GM18909 (cell line): Measurements from ENCODE around the gene NTRK2.

Experiments used
- ATAC-seq: cut with Tn5 transposase; IDR thresholded peaks from one replicate; pipeline ENCODE4 v1.9.1; 2021; ENCODE audit warnings: mild to moderate bottlenecking; ENCODE audit not compliant: unreplicated experiment, poor library complexity

The NTRK2 gene

DNA sequence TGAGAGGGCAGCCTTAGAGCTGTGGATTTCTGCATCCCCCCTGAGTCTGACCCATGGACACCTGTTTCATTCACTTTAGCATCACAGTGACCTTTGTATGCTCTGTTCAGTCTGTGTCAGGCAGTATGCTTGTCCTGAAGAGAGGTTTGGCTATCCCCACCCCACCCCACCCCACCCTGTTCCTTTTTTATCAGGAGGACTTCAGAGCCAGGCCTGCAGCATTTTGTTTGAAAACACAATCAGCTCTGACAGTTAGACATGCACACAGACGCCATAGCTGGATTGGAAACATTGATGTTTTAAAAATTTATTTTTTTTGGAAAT, 142.2 kb downstream of the NTRK2 start:
- ATAC-seq = no peak

DNA sequence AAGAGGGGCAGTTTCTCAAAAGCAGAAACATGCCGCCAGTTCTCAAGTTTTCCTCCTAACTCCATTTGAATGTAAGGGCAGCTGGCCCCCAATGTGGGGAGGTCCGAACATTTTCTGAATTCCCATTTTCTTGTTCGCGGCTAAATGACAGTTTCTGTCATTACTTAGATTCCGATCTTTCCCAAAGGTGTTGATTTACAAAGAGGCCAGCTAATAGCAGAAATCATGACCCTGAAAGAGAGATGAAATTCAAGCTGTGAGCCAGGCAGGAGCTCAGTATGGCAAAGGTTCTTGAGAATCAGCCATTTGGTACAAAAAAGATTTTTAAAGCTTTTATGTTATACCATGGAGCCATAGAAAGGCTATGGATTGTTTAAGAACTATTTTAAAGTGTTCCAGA, 142.8 kb downstream of the NTRK2 start:
- no peak for ATAC-seq

DNA sequence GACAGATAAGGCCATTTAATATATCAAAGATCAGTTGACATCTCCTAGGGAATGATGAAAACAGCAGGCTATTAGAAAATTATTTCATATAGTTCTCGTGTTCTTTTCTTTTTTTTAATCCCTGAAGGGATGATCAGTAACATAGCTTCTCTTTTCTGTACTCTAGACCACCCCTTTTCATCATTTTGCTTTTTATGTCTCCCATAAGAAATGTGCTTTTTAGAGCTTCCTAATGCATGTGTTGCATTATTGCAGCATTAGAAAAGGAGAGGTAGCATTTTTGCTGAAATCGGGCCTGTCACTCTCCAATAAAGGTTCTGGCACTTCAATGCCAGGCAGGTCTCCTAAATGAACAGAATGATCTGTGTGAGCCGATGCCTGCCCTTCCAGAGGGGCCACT, 143.3 kb downstream of the NTRK2 start:
- no peak for ATAC-seq

DNA sequence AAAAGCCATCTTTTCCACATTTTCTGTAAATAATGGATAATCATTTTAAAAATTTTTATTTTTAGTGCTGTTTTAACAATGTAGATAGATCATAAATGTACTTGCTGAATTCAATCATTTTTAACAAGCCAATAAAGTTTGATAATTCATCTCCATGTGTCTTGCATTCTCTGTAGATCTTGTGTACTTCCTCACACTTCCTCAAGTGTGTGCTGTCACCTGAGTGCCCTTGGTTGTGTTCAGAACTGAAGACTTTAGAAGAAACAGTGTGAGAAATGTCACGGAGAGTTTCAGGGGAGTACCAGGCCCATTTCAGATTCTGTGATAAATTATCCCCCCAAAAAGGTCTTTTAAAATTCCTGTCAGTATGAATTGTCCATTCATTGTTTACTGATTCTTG, 146.0 kb downstream of the NTRK2 start:
- ATAC-seq = no peak

DNA sequence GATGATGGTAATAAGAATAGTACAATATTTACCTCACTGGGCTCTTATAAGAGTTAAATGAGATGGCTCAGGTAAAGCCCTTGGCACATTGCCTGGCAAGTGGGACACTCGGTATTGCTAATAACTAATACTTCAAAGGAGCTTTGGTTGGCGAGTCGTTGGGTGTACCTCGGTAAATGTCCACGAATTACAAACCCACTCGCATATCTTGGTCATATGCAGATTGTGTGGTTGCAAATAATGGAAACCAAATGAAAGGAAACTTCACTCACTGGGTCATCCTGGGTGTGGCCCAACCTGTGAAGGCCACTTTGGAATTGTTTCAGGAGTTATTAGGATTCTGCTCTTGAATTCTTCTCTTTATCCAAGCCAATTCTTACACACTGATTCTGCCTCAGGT, 147.5 kb downstream of the NTRK2 start:
- no peak for ATAC-seq

DNA sequence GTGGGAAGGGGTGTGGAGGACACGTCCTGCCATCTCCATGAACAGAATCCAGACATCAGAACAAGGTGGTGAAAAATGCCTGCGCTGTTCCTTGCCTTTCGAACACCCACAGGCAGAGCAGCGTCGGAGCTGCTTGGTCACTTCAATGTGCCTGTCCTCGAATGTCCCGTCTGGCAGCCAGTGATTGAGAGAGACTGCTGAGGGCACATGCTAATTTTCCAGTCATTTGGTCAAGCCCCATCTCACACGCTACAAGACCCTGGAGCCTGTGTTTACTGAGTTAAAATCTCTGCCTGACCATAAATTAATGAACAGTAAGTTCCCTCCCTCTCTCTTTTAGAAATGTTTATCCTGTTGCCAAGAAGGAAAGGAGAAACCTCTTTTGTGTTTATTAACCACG, 149.3 kb downstream of the NTRK2 start:
- no peak for ATAC-seq

DNA sequence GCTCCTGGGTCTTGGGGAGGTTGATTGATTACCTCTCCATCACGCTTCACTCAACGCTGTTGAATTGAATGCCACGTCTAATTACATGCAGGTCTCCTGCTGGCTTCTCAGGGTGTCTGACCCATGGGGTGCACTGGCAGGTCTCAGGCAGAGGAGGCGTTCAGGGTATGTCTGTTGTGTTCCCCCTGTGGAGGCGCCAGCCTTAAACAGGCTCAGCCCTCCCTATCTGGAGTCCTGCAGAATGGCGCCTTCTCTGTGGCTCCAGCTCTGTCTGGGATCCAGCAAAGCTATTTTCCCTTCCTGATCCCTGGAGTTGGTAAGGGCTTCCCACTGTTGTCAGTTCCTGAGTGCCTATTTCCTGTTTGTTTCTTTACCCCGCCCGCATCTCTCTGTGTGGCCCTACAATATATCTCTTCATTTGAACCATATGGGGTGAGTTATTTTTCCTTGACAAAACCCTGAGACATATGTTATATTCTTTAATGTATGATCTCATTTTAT, 150.0 kb downstream of the NTRK2 start:
- no peak for ATAC-seq

DNA sequence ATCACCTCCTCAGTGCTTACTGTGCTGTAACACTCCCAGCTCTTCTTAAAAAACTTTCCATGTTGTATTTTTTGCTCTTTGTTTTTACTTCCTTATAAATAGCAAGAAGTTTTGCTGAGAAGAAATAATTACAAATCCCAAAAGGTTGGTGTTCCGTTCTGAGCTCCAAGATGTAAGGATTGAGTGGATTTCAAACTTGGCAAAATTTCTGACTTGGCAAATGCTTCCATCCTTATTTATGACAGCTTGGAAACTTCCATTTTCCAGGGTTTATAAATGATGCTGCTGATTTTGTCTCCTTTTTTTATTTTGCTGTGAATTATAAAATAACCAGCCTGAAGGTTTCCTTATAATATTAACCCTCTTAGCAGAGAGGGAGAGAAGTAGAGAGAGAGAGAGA, 151.9 kb downstream of the NTRK2 start:
- no peak for ATAC-seq

DNA sequence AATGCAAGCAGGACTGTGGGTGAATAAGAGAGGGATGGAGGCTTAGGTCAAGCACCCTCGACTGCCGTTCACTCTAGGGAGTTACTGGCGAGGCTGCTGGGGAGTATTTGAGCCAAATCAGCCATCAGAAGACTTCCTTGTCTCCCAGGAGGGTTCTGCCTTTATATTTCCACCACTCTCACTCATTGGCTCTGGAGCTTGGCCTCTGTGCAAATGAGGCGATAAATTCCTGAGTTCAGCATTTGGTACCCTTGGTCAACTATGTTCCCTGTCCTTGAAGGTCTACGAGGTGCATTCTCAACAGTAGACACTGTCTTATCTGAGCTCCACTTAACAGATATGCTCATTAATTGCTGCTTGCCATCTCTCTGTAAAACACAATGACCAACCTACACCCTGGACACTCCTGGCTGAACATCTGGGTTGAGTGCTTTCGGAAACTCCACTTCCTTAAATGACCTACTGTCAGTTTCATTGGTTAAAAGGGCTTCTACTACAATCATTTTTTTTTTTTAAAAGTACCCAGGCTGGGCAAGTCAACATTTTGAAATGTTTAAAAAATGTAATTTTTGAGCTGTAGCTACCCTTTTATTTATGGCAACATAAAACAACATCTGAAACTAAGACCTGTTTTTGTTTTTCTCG, 153.2 kb downstream of the NTRK2 start:
- ATAC-seq = peak; percentile 51

DNA sequence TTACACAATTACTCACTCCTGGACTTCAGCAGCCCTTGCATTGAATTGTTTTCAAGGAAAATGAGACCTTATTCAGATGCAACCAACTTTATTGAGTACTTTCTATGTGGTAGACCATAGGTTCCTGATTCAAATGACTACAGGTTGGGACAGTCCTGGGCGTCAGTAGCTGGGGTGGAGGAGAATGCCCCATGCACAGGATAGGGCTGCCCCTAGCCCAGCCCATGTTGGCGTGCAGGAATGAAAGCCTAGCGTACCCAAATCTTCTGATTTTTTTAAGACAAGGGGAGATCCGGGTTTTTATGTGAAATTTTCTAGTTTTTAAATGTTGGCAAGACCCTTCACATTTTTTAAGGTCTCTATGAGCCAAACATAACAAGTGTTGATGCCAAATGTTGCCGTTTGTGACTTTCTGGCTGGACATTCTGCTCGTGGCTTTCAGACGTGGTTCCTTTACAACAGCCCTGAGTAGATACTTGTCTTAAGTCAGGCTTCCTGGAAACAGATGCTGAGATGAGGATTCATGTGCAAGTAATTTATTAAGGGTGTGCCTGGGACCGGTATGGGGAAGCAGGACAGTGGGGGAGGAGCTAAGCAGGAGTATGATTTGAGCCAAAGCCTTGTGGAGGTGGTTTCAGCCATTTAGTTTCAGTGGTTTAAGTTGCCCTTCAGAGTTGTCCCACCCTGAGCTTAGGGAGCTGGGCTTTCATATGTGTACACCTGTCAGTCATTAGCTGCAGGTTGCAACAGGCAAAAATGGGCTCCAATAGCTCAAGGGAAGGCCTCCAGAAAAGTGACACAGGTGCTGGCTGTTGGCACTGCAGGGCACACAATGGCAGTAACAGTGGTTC, 154.1 kb downstream of the NTRK2 start:
- peak; percentile 85 for ATAC-seq

DNA sequence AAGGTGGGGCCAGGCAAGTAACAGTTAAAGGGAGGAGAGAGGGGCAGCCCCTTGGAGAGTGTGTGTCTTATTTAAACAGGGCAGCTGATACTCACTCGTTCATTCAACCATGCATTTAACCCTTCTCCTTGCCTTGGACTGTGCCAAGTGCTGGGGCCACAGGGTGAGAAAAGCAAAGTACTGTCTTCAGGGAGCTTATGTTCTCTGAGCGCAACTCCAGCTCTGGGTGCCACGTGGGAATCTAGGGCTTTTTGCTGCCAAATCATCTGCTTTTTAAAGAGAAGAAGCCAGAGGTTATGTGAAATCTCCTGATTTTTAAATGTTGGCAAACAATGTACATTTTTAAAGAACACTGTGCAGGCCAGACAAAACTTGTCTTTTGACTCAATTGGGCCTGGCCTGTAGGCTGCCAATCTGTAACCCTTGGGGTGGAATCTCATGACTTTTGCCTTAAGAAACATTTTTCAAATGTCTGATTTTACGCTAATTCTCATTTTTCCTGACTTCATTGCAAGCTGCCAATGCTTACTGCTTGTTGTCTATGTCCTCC, 157.8 kb downstream of the NTRK2 start:
- no peak for ATAC-seq

DNA sequence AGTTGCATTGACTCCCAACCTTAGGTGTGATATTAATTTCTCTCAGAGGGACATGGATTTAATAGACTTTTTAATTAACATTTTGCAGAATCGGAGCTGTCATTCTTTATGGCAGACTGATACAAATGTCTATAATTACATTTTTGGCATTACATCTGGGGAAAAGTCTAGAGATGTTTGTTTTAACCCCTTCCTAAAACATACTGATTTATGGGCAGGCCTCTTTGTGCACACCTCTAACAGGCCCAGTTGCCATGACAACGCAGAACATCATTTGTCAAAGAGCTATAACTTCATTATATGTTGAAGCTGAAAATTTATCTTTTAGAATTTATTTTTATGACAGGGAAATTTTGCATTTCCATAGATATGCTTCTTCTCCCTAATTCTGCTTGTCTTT, 158.5 kb downstream of the NTRK2 start:
- ATAC-seq = no peak

DNA sequence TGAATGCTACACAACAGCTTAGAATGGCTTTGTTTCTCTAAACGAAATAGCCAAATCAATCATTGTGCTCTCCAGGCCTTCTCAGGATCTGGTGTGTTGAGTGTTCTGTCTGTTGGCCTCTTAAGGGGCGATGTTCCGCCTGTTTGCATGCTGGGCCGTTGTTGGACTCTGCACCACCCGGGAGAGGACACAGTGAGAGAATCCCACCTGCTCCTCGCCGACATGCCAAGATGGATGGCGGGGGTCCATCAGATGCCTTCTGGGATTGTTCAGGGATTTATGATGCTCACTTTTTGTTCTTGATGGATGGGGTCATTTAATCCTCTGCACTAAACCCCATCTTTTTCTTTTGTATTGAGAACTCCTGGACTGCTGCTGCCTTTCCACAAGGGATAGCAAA, 159.9 kb downstream of the NTRK2 start:
- ATAC-seq = no peak

DNA sequence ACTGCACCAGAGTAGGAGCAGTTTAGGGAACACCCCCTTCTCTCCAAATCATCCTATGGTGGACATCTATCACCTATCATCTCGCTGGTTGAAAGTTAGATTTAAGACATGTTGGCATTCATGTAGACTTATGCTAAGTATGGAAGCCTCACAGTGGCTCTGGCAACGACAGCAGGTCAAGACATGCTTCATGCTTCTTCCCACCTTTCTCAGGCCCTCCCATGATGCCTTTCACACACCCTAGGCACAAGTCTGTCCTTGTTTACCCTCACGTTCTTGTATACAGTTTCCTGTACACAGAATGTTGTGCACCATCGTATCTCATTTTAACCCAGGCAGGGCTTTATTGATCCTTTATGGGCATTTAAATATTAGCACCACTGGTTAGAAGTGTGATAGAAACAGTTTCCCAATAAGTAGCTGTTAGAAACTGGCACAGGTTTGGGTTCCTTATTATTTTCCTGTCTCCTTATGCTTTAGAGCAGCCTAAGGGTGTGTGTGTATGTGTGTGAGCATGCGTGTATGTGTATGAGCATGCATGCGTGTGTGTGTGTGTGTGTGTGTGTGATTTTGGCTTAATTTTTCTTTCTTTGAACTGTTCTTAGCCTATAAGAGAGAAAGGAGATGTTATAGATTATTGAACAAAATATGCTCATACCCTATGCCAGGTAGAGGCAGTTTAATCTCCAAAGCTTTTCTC, 160.6 kb downstream of the NTRK2 start:
- ATAC-seq = no peak

DNA sequence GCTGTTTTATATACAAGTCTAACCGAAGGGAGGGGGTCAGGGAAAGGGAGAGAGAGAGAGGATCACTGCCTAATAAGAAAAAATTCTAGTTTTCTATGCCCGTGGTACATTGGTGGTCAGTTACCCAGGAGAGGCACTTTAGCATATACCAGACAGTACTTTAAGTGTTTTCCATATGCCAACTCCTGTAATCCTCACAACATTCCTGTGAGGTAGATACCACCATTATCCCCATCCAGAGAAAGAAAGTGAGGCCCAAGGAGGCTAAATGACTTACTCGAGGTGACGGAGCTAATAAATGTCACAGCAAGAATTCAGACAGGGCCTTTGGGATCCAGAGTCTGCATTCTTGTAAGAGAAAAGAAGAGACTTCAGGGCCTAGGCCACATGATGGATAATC, 161.8 kb downstream of the NTRK2 start:
- no peak for ATAC-seq

DNA sequence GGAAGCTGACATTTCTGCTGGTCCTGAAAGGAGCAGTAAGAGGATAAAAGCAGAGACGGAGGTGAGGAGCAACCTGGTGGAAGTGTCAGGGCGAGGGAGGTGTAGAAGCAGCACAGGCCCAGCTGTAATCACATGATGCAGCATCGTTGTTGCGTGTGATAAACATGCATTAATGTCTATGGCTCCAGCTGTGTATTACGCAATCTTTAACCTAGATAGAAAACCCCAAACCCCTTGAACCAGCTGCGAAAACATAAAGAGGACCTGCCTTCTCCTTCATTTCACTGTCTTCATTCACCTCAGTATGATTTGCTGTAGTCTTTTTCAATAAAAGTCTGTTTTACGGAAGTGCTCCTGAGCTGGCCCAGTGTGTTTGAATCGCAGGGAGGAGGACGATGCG, 162.9 kb downstream of the NTRK2 start:
- no peak for ATAC-seq

DNA sequence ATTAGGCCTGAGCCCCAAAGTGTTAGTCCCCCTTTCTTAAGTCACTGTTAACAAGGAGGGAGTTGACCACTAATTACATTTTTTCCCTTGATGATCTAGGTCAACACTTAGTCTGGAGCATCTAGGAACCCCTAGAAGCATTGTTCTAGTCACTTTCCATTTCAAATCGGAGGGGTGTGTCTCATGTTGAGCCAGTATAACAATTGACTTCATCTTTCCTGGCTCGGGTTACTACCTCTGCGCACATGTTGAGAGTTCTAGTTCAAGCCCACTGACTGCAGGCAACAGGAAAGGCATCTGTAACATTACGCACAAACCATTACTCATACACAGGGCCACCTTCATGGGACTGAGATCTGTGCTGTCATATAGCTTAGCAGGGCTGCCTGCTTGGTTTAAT, 164.9 kb downstream of the NTRK2 start:
- no peak for ATAC-seq

DNA sequence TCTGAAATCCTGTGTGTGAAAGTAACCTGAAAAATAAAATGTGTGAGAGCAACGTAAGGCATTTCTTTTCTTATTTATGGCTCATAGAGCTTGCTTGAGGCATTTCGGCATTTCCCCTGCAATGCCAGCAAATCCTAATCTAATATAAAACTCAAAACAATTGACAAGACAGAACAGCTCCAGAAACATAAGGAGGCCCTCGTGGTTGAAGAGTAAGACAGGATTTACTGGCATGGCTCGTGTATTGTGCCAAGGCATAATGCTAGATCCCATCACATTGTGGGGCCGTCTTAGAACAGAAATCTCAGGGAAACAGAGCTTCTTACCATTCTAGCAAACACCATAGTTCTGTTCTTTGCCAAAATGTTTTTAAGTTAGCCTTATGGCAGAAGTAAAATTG, 166.2 kb downstream of the NTRK2 start:
- ATAC-seq = no peak

DNA sequence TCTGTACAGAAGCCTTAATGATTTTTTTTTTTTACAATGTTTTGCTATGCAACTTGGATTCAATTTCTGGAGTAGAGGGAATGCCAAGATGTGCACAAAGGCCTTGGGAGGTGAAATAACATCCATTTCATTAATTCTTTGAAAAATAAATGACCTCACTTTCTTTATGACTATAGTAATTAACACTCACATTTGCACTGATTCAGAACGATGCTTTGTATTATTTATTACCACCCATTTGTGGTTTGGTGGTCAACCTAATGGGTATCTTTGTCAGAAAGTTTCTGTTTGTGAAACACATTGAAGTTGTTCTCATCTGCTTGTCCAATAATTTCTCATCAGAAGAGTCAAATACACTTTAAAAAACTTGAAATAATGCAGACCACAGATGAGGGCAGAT, 169.3 kb downstream of the NTRK2 start:
- ATAC-seq = no peak

DNA sequence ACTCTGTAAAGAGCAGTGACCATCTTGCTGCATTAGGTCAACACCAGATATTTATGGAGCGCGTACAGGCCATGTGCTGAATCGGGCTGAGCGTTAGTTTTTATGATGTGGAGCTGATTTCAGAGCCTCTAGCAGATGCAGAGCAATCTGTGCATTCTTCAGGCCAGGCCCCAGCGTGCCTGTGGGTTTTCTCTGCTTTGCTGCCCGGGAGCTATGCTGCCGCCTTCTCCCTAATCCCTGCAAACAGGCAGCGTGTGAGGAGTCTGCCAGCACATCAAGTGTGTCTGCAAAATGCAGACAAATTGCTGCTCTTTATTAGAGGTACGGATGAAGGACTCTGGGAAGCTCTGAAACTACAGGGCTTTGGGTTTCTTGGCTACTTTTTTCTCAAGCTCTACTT, 170.0 kb downstream of the NTRK2 start:
- no peak for ATAC-seq

DNA sequence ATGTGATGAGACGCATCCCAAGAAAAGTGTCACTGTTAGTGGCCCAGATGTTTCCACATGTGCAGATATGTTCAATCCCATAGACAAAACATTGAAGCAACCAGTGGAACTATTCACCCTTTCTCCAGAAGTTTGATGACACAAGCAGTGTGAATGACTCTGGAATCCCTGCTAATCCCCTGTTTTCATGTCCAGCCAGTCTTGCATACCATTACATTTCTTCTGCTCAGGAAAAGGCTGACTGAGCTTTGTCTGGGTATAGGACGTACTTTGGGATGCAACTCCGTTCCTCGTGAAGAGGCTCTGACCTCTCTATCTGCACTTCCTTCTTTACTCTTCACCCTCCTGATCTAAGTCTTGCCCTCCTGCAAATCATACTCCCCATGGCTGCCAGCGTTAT, 172.4 kb downstream of the NTRK2 start:
- ATAC-seq = no peak
